ENCODE results near the gene ASB12.

The ASB12 gene

DNA sequence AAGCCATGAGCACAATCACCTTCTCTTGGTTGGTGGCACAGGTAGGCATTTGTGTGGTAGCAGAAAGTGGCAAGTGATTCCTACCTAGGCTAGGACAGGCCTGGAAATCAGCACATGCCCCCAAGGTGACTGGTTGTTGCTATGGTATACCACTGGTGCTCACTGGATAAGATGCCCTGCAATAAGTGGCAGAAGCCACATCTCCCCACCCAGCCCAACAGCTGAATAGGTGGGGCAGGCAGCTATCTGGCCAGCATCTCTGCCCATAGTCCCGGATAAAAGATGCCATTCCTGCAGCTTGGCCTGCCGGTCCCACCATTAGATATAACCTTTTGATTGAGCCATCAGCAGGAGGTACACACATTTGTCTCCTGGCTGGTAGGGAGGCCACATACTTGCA lies 46.0 kb downstream of the ASB12 start:
- no peak for DNase-seq

DNA sequence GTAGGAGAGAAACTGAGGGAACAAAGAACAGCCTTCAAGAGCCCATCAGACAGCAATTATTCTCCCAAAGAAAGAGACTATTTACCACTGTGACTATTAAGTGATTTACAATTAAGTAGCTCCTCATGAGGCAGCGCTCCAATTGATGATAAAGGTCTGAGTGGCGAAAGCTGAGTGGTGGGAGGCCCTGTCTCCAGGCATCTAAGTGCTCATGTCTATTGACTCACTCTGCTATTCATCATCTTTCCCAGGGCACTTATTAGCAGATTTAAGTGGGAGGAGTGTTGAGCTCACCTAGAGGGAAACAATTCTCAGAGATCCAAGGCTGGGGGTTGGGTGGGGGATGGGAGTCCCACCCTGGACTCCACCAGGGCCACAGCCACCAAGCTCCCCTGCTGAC lies 48.2 kb downstream of the ASB12 start:
- DNase-seq, result no peak

DNA sequence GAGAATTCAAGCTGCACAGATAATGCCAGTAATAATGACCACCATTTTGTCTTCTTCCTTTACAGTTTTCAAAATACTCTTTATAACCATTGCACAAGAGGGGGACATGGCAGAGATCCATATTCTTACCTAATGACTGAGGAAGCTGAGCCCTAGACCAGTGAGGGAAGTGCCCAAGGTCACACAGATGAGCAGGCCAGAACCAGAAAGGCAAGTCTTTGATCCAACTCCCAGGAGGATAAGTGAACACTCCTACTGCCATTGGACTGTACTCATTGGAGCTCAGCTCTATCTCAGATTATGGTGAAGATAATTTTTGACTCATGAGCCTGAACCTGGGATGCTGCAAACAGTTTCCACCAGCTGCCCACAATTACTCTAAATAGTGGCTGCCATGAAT lies 53.5 kb downstream of the ASB12 start:
- no peak for DNase-seq

Measured in CD4-positive, alpha-beta T cell treated with Interferon alpha-2 for 1 hour (primary cell).